NCI-H82 treated with DMSO at 0.1 percent for 48 hours (cell line): ENCODE measurements around the gene PRSS21.

Source experiments
- DNase-seq: peaks from one replicate; lab custom pipeline; 2025; ENCODE audit not compliant: unreplicated experiment; lab: John Stamatoyannopoulos, UW

The PRSS21 gene

DNA sequence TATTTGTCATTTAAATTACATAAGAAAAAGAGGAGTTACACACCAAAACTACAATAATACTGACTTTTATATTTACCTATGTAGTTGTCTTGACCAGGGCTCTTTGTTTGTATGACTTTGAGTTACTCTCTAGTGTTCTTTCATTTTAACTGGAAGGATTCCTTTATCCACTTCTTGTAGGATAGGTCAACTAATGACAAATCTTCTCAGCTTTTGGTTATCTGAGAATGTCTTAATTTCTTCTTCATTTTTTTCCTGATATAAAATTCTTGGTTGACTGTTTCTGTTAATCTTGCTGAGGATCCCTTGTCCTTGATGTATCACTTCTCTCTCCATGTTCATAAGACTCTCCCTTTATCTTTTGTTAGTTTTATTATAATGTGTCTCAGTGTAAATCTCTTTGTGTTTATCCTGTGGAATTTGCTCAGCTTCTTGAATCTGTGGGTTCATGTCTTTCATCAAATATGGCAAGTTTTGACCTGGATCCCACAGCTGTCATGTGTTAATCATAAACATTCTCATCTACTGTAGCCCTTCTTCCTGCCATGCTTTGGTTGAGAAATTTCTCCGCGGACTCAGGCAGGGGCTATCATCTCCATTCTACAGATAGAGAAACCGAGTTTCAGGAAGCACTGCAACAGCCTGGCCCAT lies 13.4 kb upstream of the PRSS21 start:
- no peak for DNase-seq

- no peak for DNase-seq
Measured at GRCh38 chr16:2804728-2805127, 12.3 kb upstream of the PRSS21 start.

DNA sequence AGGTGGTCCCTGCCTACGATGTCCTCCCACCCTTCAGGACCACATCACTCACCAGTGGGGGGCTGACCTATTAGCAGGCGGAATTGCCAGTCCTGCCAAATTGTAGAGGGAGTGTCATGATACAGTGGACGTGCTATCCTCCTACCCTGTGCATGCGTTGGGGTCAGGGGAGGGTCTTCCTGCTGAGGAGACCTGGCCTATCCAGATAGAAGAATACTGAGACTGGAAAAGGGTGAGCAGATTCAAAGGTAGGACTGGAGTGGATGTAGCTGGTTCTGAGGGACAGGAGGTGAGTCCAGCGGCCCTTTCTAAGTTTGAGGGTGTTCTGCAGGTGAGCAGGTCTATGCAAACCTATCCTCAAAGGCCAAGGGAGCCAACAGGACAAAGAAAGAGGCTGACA lies 10.8 kb upstream of the PRSS21 start:
- DNase-seq = no peak

GRCh38 chr16:2808181-2808580 lies 8.9 kb upstream of the PRSS21 start:
- no peak for DNase-seq

DNA sequence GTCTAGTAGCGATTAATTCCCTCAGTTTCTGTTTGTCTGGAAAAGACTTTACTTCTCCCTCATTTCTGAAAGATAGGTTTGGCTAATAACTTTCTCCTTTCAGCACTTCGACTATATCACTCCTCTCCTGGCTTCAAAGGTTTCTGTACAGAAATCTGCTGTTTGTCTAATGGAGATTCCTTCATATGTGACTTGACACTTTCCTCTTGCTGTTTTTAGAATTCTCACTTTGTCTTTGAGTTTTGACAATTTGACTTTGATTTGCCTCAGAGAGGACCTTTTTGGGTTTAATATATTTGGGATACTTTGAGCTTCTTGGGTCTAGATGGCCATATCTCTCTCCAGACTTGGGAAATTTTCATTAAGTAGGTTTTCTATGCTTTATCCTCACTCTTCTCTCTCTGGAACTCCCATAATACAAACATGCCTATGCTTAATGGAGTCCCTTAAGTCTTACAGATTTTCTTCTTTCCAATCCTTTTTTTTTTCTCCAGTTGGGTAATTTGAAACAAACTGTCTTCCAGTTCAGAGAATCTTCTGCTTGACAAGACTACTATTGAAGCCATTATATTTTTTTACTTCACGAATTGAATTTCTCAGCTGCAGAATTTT lies 7.8 kb upstream of the PRSS21 start:
- DNase-seq = no peak

- DNase-seq = no peak
Measured at GRCh38 chr16:2810651-2811050, 6.4 kb upstream of the PRSS21 start.

GRCh38 chr16:2811703-2812471 lies 5.2 kb upstream of the PRSS21 start:
- DNase-seq = peak; percentile 14

GRCh38 chr16:2813771-2814221 lies 3.2 kb upstream of the PRSS21 start:
- DNase-seq = no peak

GRCh38 chr16:2814551-2815298 lies 2.3 kb upstream of the PRSS21 start:
- no peak for DNase-seq

DNA sequence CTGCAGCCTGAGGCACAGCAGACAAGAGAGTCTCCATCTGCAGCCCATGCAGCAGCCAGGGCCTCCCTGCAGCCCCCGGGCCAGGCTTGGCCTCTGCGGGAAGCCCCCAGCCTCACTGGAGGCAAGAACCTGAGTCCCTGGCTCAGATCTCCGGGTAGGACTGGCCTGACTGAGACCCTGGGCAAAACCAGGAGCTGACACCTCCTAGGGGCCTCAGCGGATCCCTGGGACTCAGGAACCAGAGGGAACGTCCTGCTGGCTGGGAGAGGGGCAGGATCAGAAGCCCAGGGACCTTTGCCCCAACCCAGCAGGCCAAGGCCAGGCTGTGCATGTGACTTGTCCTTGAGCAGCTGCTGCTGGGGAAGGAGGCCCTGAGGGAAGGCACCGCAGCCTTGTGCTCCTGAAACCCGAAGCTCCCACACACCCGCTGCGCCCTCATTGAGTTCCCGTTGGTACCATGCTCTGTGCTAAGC lies 1.7 kb upstream of the PRSS21 start:
- no peak for DNase-seq

GRCh38 chr16:2817340-2818271 lies 569 bp downstream of the PRSS21 start:
- DNase-seq = no peak

DNA sequence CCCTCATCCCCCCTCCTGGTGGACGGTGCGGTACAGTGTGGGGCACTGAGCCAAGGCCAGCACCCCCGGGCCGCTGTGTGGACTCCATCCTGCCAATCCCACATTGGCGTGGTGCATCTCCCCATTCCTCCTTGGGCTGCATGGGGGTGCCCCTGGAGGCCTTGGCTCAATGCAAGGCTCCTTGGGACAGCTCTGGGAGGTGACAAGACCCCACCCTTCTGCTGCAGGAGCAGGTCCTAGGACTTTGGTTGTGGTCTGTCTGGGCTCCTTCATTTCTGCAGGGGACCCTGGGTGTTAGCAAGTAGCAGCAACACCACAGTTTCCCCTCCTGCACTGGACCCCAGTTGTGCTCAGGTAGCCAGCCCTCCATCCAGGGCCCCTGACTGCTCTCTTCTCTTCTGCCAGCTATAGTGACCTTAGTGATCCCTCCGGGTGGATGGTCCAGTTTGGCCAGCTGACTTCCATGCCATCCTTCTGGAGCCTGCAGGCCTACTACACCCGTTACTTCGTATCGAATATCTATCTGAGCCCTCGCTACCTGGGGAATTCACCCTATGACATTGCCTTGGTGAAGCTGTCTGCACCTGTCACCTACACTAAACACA lies 1.3 kb downstream of the PRSS21 start:
- no peak for DNase-seq

DNA sequence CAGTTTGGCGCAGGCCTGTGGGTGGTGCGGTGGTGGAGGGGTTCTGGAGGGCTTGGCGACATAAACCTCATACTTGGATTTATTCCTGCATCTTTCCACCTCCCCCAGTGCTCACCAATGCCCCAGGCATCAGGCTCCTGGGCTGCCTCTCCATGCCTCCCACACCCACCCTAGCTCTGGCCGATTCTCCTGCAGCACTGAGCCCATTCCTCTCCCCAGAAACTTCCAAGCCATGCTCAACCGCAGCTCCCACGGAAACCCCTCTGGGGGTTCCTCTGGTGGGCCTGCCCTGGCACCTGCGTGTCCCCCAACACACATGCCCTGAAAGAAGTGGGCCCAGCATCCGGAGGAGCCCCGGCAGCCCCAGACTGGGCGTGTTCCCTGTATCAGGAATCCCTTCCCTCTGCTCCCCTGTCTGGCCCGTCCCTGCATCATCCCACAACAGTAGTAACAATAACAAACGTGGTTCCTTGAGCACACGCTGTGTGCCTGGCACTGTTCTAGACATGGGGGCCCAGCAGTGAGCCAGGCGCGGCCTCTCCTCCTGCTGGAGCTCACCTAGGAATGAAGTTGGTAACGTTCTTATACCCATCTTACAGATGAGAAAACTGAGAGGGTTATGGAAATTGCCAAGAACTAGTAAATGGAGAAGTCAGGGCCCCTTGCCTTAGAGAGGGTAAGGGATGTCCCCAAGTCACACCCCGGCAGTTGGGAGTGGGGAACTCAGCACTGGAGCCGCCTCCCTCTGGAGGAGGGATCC lies 2.3 kb downstream of the PRSS21 start:
- DNase-seq = no peak

GRCh38 chr16:2819939-2820835 lies 3.1 kb downstream of the PRSS21 start:
- no peak for DNase-seq

- DNase-seq = no peak
Measured at GRCh38 chr16:2820836-2821486, 3.9 kb downstream of the PRSS21 start.

DNA sequence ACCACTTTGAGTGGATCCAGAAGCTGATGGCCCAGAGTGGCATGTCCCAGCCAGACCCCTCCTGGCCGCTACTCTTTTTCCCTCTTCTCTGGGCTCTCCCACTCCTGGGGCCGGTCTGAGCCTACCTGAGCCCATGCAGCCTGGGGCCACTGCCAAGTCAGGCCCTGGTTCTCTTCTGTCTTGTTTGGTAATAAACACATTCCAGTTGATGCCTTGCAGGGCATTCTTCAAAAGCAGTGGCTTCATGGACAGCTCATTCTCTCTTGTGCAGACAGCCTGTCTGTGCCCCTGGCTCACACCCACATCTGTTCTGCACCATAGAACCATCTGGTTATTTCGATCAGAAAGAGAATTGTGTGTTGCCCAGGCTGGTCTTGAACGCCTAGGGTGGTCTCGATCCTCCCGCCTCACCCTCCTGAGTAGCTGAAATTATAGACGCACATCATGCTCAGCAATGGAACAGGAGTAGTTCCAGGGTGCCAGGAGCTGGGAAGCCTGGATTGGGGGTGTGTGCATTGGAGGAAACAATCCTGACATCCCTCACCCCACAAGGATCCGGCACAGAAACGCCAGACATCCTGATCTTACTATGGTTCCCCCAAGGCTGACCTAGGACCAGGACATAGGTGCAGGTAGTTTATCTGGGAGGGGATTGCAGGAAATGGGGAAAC lies 4.6 kb downstream of the PRSS21 start:
- DNase-seq = no peak

DNA sequence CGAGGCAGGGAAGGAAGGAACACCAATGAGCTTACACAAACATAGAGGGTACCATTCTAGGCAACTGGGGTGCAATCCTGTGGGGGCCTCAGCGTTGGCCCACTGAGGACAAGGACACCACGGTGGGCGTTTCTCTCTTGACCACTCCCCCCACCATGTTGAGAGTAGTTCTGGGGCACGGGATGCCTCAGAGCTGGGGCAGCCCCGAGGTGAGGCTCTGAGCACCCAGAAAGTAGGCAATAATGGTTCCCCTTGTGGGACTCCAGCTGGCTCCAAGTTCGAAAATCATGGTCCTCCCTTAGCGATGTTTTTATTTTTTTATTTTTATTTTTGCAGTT lies 5.1 kb downstream of the PRSS21 start:
- DNase-seq = no peak
